ENCODE measurements around the gene TANGO2.

GRCh38 chr22:20099099-20099711, 78.3 kb downstream of the TANGO2 start:
- TF ChIP-seq, protein P1, sequence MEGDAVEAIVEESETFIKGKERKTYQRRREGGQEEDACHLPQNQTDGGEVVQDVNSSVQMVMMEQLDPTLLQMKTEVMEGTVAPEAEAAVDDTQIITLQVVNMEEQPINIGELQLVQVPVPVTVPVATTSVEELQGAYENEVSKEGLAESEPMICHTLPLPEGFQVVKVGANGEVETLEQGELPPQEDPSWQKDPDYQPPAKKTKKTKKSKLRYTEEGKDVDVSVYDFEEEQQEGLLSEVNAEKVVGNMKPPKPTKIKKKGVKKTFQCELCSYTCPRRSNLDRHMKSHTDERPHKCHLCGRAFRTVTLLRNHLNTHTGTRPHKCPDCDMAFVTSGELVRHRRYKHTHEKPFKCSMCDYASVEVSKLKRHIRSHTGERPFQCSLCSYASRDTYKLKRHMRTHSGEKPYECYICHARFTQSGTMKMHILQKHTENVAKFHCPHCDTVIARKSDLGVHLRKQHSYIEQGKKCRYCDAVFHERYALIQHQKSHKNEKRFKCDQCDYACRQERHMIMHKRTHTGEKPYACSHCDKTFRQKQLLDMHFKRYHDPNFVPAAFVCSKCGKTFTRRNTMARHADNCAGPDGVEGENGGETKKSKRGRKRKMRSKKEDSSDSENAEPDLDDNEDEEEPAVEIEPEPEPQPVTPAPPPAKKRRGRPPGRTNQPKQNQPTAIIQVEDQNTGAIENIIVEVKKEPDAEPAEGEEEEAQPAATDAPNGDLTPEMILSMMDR (IDR thresholded peaks at IDR 0.05), result no peak
- no peak for TF ChIP-seq POLR2A (IDR thresholded peaks at IDR 0.05)
- no peak for TF ChIP-seq EP300 (IDR thresholded peaks at IDR 0.05)
